Activated T-cell treated with anti-CD3 and anti-CD28 coated beads for 1 hour (primary cell): ENCODE results near the gene MOV10L1.
"Not testable (repeated sequence)": the region's sequence is repeated elsewhere in the genome, so short reads cannot be mapped to it uniquely, and the experiment has no call there.

ENCODE experiments used
- DNase-seq: peaks from one replicate; pipeline ENCODE4 v3.0.0-alpha.2; 2020; ENCODE audit warnings: low read depth

Gene MOV10L1

GRCh38 chr22:50078246-50078645, 11.6 kb upstream of the MOV10L1 start:
- DNase-seq: no peak

DNA sequence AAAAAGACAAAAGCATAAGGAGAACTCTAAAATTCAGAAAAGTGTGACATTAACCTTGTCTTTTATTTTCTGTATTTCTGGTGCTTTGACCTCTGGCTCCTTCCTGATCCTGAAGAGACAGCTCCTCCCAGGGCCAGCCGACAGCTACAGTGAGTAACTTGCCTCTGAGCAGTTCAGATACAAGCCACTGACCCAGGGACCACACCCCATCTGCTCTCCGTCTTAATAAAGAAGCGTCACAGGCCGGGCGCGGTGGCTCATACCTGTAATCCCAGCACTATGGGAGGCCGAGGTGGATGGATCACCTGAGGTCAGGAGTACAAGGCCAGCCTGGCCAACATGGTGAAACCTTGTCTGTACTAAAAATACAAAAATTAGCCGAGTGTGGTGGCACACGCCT, 11.0 kb upstream of the MOV10L1 start:
- DNase-seq: no peak

DNA sequence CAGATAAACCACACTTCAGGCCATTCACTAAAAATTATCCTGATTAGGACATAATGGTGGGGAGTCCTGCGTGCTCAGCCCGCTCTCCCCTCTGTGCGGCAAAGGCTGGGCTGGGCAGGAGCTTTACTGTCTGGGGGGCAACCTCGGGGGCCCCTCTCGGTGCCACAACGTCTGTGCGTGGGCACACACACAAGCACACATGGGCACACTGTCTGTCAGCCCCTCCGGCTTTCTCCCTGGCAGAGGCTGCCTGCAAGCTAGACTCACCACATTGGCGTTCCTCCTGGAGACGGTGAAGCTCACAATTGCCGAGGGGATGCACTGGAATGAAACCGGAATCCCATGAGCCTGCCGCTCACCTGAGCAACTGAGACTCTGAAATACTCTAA, 9.7 kb upstream of the MOV10L1 start:
- no peak for DNase-seq

DNA sequence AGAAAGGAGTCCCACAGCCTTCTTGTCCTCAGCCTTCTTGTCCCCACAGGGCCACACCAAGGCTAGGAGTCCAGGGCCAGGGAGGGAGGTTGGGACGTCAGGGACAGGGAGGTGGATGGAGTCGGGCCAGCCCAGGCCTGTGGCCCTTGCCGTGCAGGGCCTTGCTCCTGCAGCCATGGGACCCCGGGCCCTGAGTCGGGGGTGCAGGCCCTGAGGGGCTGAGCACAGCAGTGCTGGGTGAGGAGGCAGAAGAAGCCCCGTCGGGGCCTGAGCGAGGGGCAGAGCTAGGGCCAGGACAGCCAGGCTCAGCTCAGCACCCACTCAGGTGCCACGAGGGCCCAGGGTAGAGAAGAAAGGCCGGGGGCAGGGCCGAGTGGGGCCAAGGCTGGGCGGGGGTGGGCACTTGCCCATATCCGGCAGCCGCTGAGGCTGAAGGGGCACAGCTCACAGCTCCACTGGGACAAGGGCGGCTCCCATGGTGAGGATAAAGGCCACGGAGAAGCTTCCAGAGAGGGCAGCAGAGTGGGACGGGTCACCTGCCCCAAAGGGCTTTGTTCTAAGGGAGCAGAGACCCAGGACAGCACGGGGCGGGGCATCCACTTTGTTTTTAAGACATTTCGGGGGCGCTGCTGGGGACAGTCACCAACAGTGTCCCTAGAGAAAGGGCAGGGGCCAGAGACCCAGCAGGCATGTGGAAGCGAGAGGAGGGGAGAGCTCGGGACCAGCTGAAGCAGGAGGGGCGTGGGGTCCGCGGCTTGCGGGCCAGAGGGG, 8.2 kb upstream of the MOV10L1 start:
- DNase-seq: no peak

DNA sequence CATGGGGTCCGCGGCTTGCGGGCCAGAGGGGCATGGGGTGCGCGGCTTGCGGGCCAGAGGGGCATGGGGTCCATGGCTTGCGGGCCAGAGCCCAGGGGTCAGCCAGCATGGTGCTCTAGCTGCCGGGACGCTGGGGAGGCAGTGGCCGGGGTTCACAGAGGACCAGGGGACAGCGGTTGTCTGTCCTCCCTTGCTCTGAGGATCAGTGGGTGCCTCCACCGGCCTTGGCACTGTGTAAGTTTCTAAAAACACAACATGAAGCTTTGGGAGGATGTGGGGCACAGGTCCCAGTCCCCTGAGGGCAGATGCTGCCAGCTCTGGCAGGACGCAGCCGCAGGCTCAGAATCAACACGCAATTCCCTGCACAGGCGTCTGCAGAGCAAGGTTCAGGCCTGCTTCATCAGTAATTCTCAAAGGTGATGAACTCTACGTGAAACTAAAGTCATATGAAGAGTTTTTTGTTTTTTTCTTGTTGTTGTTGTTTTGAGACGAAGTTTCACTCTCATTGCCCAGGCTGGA, 7.5 kb upstream of the MOV10L1 start:
- no peak for DNase-seq

GRCh38 chr22:50082961-50083461, 6.8 kb upstream of the MOV10L1 start:
- no peak for DNase-seq

DNA sequence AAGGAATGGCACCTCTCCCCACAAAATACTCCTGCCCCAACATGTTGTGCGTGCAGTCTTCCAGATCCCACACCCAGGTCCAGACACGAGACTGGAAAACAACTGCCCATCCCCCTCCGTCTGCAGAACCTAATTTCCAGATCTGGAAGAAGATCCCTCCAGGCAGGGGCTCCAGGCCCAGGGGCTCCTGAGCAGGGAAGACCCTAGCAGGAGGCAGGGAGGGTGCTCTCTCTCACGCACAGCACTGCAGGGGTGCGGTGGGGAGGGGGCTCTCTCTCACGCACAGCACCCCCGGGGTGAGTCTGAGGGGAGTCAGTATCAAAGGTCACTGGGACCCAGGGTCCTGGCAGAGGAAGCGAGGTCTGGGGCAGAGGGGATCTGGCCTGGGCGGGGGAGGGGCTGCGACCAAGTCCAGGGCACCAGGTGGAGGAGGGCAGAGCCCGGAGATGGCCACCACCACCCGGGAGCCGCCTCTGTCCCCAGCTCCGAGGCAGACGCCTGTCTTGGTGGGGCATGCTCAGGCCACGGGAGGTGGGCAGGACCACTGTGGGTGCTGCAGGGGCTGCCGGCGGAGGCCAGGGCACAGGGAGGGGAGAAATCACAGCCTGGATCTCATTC, 6.2 kb upstream of the MOV10L1 start:
- no peak for DNase-seq

- DNase-seq: no peak
Observed at GRCh38 chr22:50084080-50084477, 5.7 kb upstream of the MOV10L1 start.

DNA sequence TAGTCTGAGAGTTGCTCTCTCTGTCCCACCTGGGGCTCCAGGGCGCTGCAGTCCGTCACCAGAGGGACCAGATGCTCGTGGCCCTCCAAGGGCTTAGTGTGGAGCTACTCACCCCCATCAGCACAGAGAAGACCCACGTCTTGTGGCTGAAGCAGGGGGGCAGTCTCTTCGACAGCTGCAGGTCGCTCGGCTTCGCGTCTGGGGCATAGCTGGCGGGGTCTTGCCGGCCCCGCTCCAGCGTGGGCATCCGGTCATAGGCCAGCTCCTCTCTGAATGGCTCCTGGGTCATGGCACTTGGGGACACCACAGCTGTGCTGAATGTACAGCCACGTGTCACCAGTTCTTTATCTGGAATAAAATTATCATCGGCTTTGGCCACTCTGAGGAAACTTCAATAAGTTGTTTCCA, 5.2 kb upstream of the MOV10L1 start:
- DNase-seq: no peak

DNA sequence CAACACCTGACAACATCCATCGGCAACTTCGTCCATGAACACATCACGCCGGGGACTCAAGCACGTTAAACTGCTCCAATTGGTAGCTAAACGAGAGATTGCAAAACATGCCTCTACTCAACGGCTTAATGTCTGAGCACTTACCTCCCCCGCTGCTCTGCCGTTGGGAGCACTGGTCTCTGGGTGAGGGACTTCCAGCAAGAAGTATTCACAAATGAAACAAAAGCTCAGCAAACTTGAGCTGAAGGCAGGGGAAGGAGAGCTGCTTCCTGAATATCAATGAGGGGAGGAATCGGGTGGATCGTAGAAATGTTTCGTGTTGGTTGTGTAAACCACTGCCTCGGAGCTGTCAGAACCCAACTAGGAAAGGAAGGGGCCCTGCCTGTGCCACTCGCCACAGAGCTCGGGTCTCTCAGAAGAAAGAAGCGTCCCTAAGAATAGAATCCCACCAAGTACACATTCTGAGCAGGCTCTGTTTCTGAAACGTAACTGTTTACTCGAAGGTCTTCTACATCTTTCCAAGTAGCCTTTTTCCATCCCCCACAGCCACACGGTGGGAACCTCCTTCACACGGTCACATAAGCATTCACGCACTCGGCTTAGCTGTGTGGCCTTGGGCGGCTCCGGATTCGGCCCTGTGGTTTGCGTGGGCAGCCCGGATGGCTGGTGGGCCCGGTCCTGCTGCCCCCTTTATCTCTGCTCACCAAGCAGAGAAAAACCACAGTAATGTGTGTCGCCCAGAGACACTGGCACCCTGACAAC, 4.4 kb upstream of the MOV10L1 start, which contains the start of gene MLC1:
Gene MLC1, minus strand, starts transcription at position 216 of the 762 bp plus-strand sequence. CDS start 524 bp downstream, outside the sequence.
- DNase-seq: no peak

DNA sequence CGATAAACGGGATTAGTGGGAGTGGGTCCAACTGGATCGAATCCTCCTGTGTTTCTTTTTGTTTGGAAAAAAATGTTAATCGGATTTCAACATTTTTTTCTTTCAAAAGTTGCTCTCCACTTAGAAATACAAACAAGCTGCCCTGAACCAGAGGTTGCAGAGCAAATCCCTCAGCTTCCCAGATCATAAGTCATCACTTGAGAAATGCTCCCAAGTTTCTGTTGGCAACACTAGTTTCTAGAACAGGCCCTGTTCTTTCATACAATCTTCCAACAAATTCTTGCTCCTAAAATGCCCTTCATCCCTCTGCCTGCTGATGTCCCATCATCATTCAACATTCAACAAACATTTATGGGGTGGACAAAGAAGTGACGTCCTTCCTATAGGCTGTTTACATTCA, 3.3 kb upstream of the MOV10L1 start:
- no peak for DNase-seq

DNA sequence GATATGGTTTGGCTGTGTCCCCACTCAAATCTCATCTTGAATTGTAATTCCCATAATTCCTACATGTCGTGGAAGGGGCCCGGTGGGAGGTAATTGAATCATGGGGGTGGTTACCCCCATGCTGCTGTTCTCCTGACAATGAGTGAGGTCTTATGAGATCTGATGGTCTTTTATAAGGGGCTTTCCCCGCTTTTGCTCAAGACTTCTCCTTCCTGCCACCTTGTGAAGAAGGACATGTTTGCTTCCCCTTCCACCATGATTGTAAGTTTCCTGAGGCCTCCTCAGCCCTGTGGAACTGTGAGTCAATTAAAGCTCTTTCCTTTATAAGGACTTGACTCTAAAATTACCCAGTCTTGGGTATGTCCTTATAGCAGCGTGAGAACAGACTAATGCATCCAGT, 2.8 kb upstream of the MOV10L1 start:
- not testable (repeated sequence) for DNase-seq

DNA sequence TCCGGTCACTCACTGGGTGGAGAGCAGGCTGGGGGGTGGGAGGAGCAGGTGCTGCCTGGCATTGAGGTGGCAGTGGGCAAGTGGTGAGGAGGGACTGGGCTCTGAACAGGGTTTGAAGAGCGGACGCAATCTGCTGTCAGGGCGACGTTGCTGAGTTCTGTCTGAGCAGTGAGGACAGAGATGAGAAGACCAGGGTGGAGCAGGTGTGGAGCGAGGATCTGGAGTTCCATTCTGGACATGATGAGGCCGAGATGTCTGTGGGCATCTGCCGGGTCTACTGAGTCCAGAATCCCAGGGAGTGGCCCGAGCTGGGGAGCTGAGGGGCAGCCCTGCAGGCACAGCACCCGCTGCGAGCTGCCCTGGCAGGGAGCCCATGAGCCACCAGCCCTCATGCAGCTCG, 2.2 kb upstream of the MOV10L1 start:
- no peak for DNase-seq

DNA sequence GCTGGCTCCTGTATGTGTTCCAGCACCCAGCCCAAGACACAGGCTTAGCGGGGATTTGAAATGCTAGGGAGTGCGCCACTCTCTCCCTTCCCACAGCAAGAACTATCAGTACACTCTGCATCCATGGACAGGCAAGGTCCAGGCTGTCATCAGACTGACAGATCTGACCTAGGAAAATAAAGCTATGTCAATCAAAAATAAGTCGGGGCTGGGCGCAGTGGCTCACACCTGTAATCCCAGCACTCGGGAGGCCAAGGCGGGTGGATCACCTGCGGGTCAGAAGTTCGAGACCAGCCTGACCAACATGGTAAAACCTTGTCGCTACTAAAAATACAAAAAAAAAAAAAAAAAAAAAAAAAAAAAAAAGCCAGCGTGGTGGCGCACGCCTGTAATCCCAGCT, 1.7 kb upstream of the MOV10L1 start:
- DNase-seq: no peak

DNA sequence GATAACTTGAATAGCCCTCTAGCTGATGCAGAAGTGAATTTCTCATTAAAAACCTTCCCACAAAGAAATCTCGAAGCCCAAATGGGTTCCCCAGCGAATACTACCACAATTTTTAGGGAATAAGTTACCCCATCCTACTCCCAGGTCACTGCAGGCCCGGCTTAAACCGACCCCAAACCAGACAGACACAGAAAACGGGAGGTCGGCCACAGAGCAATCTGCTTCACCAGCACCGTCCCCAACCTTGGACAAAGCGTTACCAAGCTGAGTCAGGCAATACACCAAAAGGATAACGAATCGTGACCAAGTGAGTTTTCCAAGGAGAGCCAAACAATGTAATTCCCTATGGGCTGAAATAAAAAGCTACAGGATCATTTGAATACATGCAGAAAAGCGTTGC, 575 bp upstream of the MOV10L1 start:
- no peak for DNase-seq

- no peak for DNase-seq
Observed at GRCh38 chr22:50090412-50090714, 557 bp downstream of the MOV10L1 start.

DNA sequence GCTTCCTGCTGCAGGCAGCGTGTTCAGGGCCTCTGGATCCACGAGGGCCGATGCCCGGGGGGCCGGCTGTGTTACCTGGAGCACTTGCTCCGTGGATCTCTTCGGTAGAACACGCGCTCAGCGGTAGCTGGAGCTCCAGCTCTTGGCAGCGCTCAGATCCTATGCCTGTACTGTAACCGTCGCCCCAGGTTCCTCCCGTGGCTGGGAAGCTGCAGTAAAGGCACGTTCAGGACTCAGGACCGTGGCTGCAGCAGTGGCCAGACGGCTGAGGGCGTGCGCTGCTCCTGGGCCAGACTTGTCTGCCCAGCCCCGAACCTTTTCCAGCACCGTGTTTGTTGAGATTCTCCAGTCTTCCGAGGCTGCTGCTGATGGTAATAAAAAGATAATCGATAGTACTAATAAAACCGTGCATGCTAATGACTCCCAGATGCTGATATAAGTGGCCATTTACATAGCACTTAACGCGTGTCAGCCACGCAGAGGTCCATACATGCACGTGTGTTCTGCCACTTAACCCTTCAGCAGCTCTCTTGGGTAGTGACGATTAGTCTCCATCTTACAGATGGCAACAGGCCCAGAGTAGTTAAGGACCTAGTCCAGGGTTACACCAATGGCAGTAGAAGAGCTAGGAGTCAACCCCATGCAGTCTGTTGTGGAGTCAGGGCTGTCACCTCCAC, 1.4 kb downstream of the MOV10L1 start:
- no peak for DNase-seq

DNA sequence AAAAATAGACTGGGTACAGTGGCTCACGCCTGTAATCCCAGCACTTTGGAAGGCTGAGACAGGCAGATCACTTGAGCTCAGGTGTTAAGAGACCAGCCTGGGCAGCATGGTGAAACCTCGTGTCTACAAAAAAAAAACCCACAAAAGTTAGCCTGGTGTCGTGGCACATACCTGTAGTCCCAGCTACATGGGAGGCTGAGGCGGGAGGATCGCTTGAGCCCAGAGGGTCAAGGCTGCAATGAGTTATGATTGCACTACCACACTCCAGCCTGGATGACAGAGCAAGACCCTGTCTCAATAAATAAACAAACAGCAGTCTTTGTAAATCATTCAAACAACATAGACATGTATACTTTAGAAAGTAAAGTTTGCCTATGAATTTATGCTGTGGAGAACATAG, 2.5 kb downstream of the MOV10L1 start:
- no peak for DNase-seq

- DNase-seq: no peak
Observed at GRCh38 chr22:50098052-50098451, 8.2 kb downstream of the MOV10L1 start.

DNA sequence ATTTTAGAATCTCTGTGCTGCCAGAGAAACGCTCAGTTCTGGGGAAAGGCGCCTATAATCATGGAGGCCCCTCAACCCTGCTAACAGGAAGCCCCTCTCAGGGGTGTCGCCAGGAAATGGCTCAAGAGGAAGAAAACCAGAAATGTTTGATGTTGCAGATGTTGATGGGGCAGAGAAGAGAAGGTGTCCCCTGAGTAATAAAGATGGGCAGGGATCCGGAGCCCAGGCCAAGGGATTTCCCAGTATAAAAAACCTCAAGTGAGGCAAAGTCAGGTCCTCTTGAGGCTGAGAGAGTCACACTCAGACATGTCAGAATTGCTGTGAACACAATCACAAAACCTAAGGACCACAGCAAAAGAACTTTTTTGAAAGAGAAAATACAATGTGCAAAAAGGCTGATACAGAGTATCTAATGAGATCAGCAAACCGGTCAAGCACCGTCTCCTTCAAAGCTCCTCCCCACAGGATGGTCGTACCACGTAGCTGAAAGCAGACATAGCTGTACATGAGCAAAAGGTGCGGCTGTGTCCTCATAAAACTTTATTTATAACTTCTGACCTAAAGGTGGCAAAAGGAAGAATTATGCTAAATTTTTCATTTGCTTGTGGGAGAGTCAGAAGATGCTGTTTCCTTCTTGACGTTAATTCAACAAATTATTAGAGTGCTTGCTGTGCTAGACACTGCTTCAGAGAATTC, 12.2 kb downstream of the MOV10L1 start:
- DNase-seq: no peak

DNA sequence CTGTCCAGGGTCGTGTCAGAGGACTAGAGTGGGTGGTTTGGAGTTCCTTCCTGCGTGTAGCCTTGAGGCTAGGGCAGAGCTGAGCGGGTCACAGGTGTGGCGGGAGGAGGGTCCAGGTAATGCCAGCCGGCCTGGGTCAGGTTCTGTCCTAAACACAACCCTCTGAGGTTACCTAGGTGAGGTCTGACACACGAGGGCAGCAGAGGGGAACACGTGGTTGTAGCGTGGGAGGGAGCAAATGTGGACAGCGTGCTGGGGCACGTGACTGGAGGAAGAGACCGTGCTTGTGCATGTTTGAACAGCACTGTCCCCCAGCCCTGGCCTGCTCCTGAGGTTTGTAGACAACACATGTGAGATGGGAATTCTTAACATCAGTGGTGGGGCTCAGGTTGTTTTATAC, 13.1 kb downstream of the MOV10L1 start:
- no peak for DNase-seq

DNA sequence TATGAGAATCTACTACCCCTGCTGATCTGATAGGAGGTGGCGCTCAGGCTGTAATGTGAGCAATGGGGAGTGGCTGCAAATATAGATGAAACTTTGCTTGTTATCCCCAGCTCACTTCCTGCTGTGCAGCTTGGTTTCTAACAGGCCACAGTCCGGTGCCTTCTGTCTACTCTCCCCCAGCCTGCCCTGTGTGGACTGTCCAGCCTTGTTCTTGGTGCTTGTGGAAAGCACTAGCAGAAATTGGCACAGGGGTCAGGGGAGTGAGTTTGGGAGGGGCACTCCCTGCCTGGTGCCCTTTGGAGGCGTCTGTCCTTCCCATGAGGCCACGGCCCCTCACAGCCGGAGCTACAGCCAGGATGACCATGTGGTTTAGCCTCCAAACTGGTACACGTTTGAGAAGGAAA, 14.3 kb downstream of the MOV10L1 start:
- DNase-seq: no peak
